Measurements from ENCODE around the gene TCF19.
"Not testable (repeated sequence)": the region's sequence is repeated elsewhere in the genome, so short reads cannot be mapped to it uniquely, and the experiment has no call there.

DNA sequence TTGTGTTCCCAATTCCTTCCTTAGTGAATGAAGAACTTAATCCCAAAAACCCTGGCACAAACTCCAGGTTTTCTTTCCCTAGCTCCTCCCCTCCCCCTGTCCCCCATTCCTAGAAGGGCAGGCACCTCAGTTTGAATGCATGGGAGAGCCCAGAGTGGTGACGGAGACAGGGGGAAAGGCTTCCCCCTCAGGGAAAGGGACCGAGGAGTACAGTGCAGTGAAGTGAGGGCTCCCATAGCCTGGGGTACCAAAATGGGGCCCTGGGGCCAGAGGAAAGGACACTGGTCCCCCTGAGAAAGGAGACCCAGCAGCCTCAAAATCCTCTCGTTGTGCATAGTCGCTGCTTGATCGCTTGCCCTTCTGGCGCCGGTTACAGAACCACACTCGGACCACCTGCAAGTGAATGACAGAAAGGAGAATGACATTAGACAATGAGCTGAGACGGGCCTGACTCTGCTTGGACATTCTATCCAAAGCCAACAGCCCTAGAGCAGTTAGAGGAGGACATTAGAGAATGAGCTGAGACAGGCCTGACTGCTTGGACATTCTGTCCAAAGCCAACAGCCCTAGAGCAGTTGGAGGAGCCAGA lies 6.2 kb downstream of the TCF19 start:
- not testable (repeated sequence) for TF ChIP-seq CTCF (IDR thresholded peaks at IDR 0.05; ENCODE audit: extremely low read depth in 1 of 2, insufficient read depth in 1 of 2, low read depth in 1 of 2, low read length in 2 of 2); POLR2A (IDR thresholded peaks at IDR 0.05; ENCODE audit: low read depth, low read length); MYC (IDR thresholded peaks at IDR 0.05; ENCODE audit: low read depth, low read length); FOS (IDR thresholded peaks at IDR 0.05; ENCODE audit: borderline replicate concordance, insufficient read depth, low read length); POLR2AphosphoS5 (IDR thresholded peaks at IDR 0.05; ENCODE audit: insufficient read depth, low read depth, low read length); EZH2 (IDR thresholded peaks at IDR 0.05; ENCODE audit: borderline replicate concordance, low read depth, low read length, severe bottlenecking)
- TF ChIP-seq, protein P1, sequence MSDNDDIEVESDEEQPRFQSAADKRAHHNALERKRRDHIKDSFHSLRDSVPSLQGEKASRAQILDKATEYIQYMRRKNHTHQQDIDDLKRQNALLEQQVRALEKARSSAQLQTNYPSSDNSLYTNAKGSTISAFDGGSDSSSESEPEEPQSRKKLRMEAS (IDR thresholded peaks at IDR 0.05; ENCODE audit: insufficient read depth, insufficient read length) = not testable (repeated sequence)

Data from endothelial cell of umbilical vein (primary cell).